Stimulated activated memory B cell treated with anti-CD40 and anti-IgM and Interleukin-4, amounts not matched to agents 10 μg/mL and 1 μg/mL and 100 μg/mL, for 72 hours (primary cell): Measurements from ENCODE around the gene CAMK1D.
"Not testable (repeated sequence)": the region's sequence is repeated elsewhere in the genome, so short reads cannot be mapped to it uniquely, and the experiment has no call there.

Experiments used
- ATAC-seq: fragments of 150-1000 bp; cut with Tn5 transposase; 2 replicates; pipeline ENCODE4 v1.10.0; 2021
- H3K27ac Mint-ChIP-seq: one replicate; pipeline ENCODE4 v1.8.0; 2022; ENCODE audit warnings: mild to moderate bottlenecking, mixed read lengths
- H3K27me3 Mint-ChIP-seq: one replicate; pipeline ENCODE4 v1.8.0; 2022; ENCODE audit warnings: mixed read lengths
- H3K36me3 Mint-ChIP-seq: one replicate; pipeline ENCODE4 v1.8.0; 2022; ENCODE audit warnings: mixed read lengths
- H3K4me1 Mint-ChIP-seq: one replicate; pipeline ENCODE4 v1.8.0; 2022; ENCODE audit warnings: mixed read lengths
- H3K4me3 Mint-ChIP-seq: one replicate; pipeline ENCODE4 v1.8.0; 2022; ENCODE audit warnings: mild to moderate bottlenecking, moderate library complexity, mixed read lengths
- H3K9me3 Mint-ChIP-seq: one replicate; pipeline ENCODE4 v1.8.0; 2022; ENCODE audit warnings: mixed read lengths

Gene CAMK1D

DNA sequence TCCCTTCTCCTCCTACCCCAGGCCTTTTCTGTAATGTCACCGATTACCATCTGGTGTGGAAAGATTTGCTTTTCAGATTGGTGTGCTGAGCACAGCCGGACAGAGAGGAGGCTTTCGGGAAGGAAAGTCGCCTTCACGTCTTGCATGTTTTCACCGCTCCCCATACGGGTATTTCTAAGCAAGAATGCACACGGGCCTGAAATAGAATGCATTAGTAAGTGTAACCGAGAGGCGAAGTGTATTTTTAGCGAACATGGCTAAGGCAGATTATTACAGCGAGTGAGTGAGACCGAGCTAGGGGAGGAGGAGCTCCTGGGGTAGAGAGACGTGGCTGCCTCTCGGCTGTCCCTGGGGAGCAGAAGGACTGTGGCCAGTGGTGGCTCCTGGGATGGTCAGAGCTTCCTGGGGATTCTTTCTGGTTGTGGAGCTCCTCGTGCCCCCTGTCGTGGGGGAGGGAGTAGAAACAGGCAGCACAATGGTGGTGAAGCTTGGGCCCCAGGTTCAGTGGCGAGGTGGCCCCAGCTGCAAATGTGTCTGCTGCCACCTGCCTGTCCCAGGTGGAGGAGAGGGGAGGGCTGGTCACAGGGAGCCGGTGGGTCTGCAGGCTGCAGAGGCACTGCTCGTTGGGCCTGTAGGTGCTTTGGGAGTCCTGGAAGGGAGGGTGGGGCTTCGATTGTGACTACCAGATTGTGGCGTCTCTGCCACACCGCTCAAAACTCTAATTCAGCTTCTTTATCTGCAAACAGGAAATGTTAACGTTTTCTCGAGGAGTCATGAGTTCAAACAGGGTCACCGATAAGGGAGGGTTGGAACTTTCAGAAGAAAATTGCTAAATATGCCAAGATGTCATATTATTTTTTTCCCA, 135.8 kb downstream of the CAMK1D start:
- Mint-ChIP-seq H3K36me3 (peaks cover 16% of the 10 kb centered on the region), H3K27me3 (no peaks in the 10 kb centered on the region), H3K9me3 (peaks cover 3% of the 10 kb centered on the region), H3K27ac (peak overlapping the region; percentile 98), H3K4me1 (peaks cover 62% of the 10 kb centered on the region), H3K4me3 (peak overlapping the region; percentile 88)
- peak; percentile 90 for ATAC-seq

DNA sequence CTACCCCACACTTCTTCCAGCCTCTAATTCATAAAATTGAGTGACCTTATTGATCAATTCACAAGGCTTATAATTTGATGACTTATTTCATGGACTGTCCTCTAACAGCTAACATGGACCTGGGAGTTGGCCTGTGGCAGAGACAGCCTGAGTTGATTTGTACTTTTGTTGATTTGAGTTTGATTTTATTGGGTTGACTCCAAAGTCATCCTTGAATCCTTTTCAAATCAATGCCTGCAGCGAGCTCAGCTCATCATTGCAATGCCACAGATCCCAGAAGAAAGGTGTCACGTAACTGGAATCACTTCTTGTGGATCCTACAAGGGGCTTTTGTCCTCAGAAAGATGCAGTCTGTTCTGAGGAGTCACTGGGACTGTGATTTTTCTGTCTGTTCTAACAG, 138.0 kb downstream of the CAMK1D start:
- no peaks in the 10 kb centered on the region for H3K27me3 Mint-ChIP-seq
- no peak overlapping the region for H3K4me3 Mint-ChIP-seq
- no peaks in the 10 kb centered on the region for H3K9me3 Mint-ChIP-seq
- H3K4me1 Mint-ChIP-seq: peaks cover 56% of the 10 kb centered on the region
- H3K36me3 Mint-ChIP-seq: peaks cover 7% of the 10 kb centered on the region
- ATAC-seq: no peak
- no peak overlapping the region for H3K27ac Mint-ChIP-seq

DNA sequence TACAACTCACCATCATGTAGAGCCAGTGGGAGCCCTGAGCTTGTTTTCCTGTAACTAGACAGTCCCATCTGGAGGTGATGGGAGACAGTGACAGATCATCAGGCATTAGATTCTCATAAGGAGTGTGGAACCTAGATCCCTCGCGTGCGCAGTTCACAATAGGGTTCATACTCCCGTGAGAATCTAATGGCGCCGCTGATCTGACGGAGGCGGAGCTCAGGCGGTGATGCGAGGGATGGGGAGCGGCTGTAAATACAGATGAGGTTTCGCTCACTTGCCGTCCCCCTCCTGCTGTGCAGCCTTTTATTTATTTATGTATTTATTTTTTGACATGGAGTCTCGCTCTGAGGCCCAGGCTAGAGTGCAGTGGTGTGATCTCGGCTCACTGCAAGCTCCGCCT, 139.3 kb downstream of the CAMK1D start:
- no peak for ATAC-seq
- Mint-ChIP-seq H3K36me3 (peaks cover 7% of the 10 kb centered on the region), H3K27ac (no peak overlapping the region), H3K27me3 (no peaks in the 10 kb centered on the region), H3K4me3 (no peak overlapping the region), H3K9me3 (no peaks in the 10 kb centered on the region), H3K4me1 (peaks cover 61% of the 10 kb centered on the region)

DNA sequence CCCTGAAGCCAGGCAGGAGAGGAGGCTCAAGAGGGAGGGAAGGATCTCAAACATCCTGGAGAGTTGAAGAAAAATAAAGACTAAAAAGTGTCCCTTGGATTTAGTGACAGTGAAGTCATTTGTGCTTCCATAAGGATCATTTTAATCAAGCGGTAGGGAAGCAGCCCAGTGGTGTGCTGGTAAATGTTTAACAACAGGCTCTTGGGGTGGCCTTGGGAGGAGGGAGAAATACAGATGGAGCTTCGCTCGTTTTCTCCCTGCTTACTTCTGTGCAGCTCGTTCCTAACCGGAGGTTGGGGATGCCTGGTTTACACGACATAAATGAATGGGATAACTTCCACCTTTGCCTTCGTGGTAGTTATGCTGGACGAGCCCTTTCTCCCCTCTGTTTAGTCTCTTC, 140.0 kb downstream of the CAMK1D start:
- no peaks in the 10 kb centered on the region for H3K9me3 Mint-ChIP-seq
- peaks cover 7% of the 10 kb centered on the region for H3K36me3 Mint-ChIP-seq
- H3K27me3 Mint-ChIP-seq: no peaks in the 10 kb centered on the region
- no peak for ATAC-seq
- H3K27ac Mint-ChIP-seq: no peak overlapping the region
- peaks cover 60% of the 10 kb centered on the region for H3K4me1 Mint-ChIP-seq
- H3K4me3 Mint-ChIP-seq: no peak overlapping the region

DNA sequence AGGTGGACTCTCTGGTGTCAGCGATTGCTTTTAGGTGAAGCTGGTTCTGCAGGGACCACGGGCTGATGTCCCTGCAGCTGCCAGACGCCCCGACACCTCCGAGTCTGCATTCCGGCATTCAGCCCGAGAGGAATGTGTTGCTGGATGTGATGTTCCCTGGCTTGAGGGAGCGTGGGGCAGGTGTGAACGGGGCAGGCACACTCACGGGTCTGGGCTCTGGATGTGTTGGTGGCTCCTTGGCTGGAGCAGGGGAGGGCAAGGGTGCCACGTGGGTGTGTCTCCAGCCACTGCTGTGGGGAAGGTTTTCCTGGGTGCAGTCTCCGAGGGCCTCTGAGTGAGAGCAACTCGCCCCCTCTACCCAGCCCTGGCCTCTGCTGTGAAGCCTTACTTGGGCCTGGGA, 140.5 kb downstream of the CAMK1D start:
- Mint-ChIP-seq H3K4me1 (peaks cover 55% of the 10 kb centered on the region), H3K27me3 (no peaks in the 10 kb centered on the region), H3K9me3 (no peaks in the 10 kb centered on the region), H3K27ac (peak overlapping the region; percentile 21), H3K36me3 (peaks cover 7% of the 10 kb centered on the region), H3K4me3 (no peak overlapping the region)
- no peak for ATAC-seq

DNA sequence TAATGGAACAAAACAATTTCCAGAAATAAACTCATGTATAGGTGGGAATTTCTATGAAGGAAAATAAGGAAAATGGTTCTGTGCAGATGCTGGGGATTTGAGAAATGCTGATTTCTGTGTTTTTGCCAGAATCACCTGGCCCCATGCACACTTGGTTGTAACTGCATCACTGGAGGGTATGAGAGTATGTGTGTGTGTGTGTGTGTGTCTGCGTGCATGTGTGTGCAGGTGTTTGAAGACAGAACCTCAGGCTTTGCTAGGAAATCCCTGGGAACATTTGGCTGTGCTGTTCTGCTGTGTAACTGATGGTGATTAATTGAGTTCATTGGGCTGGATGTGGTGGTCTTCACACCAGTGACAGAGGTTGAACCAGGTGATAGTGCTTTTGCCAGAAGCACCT, 141.6 kb downstream of the CAMK1D start:
- Mint-ChIP-seq H3K4me3 (no peak overlapping the region), H3K4me1 (peaks cover 45% of the 10 kb centered on the region), H3K27me3 (no peaks in the 10 kb centered on the region), H3K27ac (peak overlapping the region; percentile 21), H3K9me3 (no peaks in the 10 kb centered on the region), H3K36me3 (peaks cover 7% of the 10 kb centered on the region)
- no peak for ATAC-seq

DNA sequence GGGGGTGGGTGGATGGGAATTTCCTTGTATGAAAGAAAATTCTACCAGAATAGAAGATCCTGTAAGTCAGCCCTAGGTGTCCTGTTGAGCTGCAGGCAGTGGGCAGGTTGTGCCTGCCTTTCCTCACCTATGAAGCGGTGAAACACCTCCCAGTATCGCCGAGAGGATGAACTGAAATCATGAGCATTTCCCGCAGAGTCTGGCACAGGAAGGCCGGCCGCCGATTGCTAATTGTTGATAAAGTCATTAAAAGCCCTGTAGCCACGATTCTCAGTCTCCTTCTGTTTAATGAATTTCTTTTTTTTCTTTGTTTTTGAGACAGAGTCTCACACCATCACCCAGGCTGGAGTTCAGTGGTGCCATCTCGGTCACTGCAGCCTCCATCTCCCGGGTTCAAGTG, 142.1 kb downstream of the CAMK1D start:
- H3K36me3 Mint-ChIP-seq: peaks cover 7% of the 10 kb centered on the region
- H3K9me3 Mint-ChIP-seq: no peaks in the 10 kb centered on the region
- no peak overlapping the region for H3K27ac Mint-ChIP-seq
- peaks cover 42% of the 10 kb centered on the region for H3K4me1 Mint-ChIP-seq
- H3K27me3 Mint-ChIP-seq: no peaks in the 10 kb centered on the region
- no peak for ATAC-seq
- no peak overlapping the region for H3K4me3 Mint-ChIP-seq

DNA sequence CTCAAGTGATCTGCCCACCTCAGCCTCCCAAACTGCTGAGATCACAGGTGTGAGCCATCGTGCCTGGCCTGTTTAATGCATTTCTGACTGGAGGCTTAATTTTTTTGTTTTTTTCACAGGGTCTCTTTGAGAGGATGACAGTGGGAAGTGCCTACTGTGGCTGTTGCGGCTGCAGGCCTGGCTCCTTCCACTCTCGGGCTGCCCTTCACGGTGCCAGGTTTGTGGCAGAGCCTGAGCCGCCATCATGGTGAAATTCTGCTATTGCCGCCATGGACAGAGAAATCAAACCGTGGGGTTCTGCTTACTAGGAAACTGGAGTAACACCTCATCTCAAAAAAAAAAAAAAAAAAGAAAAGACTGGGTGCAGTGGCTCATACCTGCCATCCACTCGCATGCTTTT, 142.7 kb downstream of the CAMK1D start:
- no peak for ATAC-seq
- Mint-ChIP-seq H3K27ac (no peak overlapping the region), H3K9me3 (no peaks in the 10 kb centered on the region), H3K4me3 (no peak overlapping the region), H3K4me1 (peaks cover 40% of the 10 kb centered on the region), H3K27me3 (no peaks in the 10 kb centered on the region), H3K36me3 (peaks cover 7% of the 10 kb centered on the region)

DNA sequence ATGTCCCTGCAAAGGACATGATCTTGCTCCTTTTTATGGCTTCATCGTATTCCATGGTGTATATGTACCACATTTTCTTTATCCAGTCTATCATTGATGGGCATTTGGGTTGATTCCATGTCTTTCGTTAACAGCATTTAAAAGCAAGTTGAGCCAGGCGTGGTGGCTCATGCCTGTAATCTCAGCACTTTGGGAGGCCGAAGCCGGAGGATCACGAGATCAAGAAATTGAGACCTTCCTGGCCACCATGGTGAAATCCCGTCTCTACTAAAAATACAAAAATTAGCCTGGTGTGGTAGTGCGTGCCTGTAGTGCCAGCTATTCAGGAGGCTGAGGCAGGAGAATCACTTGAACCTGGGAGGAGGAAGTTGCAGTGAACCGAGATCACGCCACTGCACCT, 147.7 kb downstream of the CAMK1D start:
- peaks cover 13% of the 10 kb centered on the region for H3K36me3 Mint-ChIP-seq
- not testable (repeated sequence) for ATAC-seq, H3K9me3 Mint-ChIP-seq, H3K4me3 Mint-ChIP-seq, H3K27me3 Mint-ChIP-seq, H3K27ac Mint-ChIP-seq
- peaks cover 66% of the 10 kb centered on the region for H3K4me1 Mint-ChIP-seq

DNA sequence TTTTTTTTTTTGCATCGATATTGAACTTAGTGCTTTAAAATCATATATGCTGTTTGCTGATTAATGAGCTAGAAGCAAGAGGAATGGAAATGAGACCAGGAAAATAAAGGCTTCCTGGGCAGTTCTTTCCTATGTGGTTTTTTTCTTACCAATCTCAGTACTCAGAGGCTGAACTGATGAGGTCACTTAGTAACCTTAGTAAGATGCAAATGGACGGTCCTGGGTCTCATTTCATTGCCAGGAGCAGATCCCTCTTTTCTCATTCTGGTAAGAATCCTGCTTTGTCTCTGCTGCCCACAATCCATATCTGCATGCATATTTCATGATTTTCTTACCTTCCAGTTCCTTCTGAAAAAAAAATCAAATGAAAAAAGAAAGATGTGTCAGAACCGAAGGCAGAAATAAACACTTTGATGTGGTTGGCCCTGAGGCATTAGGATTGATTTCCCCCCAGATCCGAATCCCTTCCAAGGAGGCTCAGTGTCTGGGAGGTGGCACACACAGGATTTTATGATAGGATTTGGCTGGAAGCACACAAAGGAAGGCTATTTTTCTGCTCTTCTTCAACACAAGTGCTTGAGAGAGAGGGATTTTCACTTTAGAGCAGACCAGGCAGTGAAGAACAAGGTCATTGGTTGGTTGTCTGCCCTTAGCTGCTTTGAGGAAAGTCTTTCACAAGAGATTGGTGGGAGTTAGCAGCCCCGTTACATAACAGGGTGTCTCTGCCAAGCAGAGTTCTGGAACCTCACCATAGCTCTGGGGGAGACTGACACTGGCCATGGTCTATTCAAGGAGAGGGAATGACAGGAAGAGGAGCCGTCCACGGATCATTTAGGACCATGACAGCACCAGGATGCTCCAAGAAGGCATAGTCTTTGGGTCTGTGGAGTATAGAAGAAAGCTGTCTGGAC, 150.0 kb downstream of the CAMK1D start:
- Mint-ChIP-seq H3K27ac (peak overlapping the region; percentile 16), H3K9me3 (no peaks in the 10 kb centered on the region), H3K4me3 (no peak overlapping the region), H3K4me1 (peaks cover 59% of the 10 kb centered on the region), H3K36me3 (peaks cover 13% of the 10 kb centered on the region), H3K27me3 (no peaks in the 10 kb centered on the region)
- ATAC-seq: no peak

DNA sequence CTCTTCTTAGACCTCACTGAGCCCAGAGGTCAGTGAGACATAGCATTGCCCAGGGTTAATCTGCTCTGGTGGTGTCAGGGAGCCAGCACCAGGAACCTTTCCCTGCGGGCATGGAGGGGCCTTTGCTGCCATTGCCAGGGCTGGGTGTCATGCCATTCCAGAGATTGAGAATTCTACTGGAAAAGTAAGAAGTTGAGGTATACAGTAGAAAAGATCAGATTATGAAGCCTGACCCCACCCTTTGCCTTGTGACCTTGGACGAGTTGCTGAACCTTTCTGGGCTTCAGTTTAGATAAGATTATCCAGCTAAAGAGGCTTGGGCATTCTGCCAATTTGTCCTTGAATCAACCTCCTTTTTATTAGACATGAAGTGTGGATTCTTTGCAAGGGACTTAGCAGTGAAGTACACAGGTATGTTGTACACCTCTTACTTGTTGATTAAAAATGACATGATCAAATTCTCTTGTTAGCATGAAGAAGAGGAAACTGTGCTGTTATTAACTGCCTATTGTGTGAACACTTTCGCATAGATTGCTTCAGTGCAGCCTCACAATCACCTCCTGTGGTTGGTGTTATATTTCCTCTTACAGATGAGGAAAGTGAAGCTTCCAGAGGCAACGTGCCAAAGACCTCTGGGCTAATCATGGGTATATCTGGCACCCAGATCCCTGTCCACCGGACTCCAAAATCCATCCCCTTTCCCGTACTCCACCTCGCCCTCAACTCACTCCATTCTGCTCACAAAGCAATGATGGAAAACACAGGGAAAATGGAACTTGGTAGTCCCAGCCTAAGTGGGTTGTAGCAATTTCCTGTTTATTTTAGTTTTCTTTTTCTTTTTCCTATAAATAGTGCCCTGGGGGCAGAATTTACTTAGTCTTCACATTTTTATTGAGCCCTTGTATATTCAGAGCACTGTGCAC, 151.3 kb downstream of the CAMK1D start:
- peaks cover 71% of the 10 kb centered on the region for H3K4me1 Mint-ChIP-seq
- peaks cover 18% of the 10 kb centered on the region for H3K36me3 Mint-ChIP-seq
- H3K27ac Mint-ChIP-seq: peak overlapping the region; percentile 26
- no peak overlapping the region for H3K4me3 Mint-ChIP-seq
- no peaks in the 10 kb centered on the region for H3K27me3 Mint-ChIP-seq
- no peaks in the 10 kb centered on the region for H3K9me3 Mint-ChIP-seq
- ATAC-seq: no peak

DNA sequence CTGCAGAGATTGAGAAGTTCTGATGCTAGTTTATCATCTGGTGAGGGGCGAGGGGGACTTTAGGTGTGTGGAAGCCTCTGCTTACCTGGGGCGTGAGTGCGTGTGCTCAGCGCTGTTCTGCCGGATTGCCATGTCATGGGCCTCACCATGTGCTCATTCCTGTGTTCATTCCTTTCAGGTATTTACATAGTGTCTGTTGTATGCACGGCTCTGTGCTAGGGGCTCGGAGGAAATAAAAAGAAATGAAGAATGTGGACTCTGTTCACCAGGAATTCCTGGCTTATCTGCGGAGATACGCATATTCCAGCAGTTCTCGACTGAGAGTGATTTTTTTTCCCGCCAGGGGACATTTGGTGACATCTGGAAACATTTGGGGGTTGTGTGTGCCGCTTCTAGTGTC, 152.0 kb downstream of the CAMK1D start:
- no peaks in the 10 kb centered on the region for H3K27me3 Mint-ChIP-seq
- peaks cover 77% of the 10 kb centered on the region for H3K4me1 Mint-ChIP-seq
- H3K27ac Mint-ChIP-seq: peak overlapping the region; percentile 26

DNA sequence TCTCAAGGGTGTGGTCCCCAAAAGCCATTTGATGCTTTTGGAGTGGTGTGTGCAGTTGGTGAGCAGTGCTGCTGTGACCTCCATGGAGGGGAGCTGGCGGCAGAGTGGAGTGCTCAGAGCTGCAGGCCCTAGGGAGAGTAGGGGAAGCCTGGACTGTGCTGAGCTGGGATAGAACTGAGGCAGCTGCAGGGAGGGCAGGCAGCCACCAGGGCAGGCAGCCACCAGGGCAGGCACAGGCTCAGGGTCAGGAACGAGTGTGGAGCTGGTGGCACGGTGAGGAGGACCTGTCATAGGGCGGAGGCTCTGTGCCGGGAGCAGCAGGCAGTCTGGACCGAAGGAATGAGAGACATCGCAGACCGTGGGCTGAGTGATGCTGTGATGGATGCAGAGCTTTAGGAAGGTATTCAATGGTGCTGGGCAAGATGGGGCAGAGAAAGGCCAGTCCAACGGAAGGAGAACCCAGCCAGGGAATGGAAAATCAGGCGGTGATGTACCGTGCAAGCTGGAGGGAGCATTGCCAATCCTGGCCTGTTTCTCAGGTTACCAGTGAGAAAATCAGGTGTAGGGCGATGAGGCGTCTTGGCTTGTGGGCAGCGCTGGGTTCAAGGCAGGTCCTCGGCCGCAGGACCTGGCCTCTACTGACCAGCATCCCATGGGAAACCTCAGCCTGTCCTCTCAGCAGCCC, 152.6 kb downstream of the CAMK1D start:
- Mint-ChIP-seq H3K9me3 (no peaks in the 10 kb centered on the region), H3K36me3 (peaks cover 18% of the 10 kb centered on the region), H3K27me3 (no peaks in the 10 kb centered on the region), H3K27ac (peak overlapping the region; percentile 28), H3K4me1 (peaks cover 83% of the 10 kb centered on the region), H3K4me3 (no peak overlapping the region)
- no peak for ATAC-seq

More for the DNA sequence above, 152.0 kb downstream of the CAMK1D start:
- H3K4me3 Mint-ChIP-seq: no peak overlapping the region
- H3K9me3 Mint-ChIP-seq: no peaks in the 10 kb centered on the region
- H3K36me3 Mint-ChIP-seq: peaks cover 18% of the 10 kb centered on the region
- no peak for ATAC-seq

DNA sequence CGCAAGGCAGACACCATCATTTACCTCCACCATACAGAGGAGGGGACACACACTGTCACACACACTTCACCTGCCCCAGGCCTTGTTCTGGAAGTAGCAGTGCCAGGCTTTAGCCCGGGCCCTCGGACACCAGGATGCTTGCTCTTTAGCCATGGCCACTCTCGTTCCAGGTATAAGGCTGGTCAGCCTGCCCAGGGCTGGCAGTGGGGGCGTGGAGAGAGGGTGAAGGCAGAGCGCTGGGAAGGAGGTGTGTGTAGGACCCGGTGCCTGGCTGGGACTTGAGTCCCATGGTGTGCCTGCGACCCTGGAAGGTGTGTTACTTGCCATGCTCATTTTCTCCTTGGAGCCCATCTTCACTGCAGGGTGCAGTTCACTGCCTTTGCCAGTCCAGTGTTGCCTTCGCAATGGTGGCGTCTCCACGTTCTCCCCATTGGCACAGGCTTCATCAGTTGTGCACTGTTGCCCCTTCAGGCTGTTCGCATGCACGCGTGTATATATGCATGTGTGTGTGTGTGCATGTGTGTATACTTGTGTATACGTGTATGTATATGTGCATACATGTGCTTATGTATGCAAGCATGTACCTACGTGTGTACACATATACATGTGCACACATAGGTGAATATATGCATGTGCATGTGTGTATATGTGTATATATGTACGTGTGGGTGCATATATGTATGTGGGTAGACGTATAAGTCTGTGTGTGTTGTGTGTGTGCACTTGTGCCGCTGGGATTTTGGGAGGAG, 153.4 kb downstream of the CAMK1D start:
- Mint-ChIP-seq H3K36me3 (peaks cover 13% of the 10 kb centered on the region), H3K27me3 (no peaks in the 10 kb centered on the region), H3K4me3 (no peak overlapping the region), H3K9me3 (no peaks in the 10 kb centered on the region), H3K27ac (peak overlapping the region; percentile 28), H3K4me1 (peaks cover 85% of the 10 kb centered on the region)
- ATAC-seq: no peak
